Activated naive CD8-positive, alpha-beta T cell treated with anti-CD3 and anti-CD28 coated beads, Interleukin-2, amount 50 U/mL, for 16 hours (primary cell): ENCODE data around the gene SERPINA6.
"Not testable (repeated sequence)": the region's sequence is repeated elsewhere in the genome, so short reads cannot be mapped to it uniquely, and the experiment has no call there.

Experiments used
- DNase-seq: peaks from one replicate; pipeline ENCODE4 v3.0.0-alpha.2; 2020; ENCODE audit warnings: low read depth, low spot score

SERPINA6 gene

DNA sequence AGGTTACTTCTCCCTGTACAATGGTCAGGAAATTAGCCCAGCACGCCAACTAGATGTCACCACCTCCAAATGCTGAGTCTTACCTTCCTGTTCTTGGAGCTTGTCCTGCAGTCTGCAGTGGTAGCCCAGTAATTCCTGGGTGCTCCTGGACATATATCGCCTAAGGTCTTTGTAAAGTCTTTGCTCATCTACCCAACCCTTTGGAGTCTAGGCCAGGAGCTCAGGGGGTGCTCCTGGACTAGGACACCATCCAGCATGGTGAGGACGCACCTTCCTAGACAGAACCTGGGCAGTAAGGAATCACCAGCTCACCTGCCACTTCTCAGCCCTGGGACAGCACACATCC lies 30.6 kb downstream of the SERPINA6 start:
- DNase-seq: no peak

DNA sequence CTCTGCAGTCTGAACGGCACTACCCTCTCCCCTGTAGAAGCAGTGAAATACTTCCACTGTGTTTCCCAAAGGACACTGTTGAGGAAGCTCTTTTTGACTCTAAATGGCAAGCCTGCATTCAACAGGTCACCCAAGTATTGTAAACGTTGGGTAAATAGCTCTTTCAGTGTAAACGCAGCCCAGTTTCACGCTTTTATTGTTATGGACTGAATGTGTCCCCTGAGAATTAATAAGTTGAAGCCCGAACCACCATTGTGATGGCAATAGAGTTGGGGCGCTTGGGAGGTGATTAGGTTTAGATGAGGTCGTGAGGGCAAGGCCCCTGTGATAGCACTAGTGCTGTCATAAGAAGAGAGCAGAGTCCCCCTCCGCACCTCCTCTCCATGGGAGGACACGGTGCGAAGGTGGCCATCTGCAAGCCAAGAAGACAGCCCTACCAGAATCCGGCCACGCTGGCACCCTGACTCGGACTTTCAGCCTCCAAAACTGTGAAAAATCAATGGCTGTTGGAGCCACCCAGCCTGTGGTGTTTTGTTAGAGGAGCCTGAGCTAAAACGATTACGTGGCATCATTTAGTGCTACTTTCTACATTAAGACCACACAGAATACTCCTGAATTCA lies 31.1 kb downstream of the SERPINA6 start:
- no peak for DNase-seq

- no peak for DNase-seq
Observed at GRCh38 chr14:94291159-94291905, 31.8 kb downstream of the SERPINA6 start.

DNA sequence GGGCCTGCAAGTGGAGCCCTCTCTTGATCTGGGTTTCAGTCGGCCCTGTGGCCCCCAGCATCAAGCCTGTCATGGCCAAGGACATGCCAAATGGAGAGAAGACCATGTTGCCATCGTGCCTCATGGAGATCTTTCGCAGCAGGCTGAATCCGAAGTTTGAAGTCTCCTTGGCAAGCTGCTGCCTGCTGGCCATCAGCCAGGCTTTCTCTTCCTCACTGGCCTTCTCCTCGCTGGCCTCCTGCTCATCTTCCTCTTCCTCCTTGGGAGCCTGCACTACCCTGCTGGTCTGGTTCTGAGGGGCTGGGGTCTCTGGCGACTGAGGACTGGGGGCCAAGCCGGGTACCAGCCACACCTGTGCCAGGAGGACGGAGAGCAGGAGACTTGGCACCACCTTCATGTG lies 32.9 kb downstream of the SERPINA6 start:
- no peak for DNase-seq

DNA sequence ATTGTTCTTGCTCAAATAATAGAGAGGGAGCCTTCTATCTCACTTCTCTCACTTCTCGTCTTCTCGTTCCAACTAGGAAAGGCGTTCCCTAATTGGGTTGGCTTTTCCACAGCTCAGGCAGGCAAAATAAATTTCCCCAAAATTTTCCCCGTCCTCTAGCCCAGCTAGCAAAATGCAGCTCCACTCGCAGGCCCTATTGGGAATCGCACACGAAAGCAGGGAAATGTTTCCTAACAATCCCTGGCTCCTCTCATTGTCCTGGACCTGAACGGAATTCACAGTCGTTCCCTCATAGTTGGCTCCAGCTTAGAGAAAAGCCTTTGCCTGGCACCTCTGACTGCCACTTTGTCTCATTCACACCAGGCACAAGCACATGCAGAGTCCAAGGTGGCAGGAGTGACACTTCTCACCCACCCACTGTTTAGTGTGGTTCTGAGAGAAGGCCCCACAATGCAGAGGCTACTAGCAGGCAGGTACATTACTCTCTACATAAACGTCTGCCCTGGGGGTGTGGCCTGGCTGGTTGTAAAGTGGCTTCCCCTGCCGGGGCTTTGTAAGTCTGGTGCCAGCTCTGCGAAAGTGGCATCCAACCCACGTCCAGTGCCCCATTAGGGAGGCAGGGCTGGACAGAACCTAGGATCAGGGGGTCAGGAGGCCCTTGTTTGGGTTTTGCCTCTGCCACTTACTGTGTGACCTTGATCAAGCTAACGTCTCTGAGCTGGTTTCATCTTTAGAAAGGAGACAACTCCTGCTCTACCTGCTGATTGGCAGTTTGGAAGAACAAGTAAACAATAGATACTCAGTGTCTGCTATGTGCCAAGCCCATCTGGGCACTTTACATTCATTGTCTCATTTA lies 34.3 kb downstream of the SERPINA6 start:
- no peak for DNase-seq

DNA sequence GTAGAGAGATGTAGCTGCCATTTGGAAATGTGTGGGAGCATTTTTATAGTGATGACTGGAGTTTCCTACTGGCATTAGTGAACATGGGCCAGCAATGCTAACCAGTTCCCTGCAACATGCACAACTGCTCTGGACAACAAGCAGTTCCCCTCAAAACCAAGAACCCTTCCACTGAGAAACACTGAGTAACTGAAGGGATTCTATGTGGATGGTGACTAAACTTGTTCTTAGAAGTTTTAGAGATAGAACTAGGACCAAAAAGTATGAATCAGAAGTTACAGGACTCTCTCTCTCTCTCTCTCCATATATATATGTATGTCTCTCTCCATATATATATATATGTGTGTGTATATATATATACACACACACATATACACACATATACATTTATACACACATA lies 38.0 kb downstream of the SERPINA6 start:
- no peak for DNase-seq

- no peak for DNase-seq
Observed at GRCh38 chr14:94284221-94284620, 38.9 kb downstream of the SERPINA6 start.

- no peak for DNase-seq
Observed at GRCh38 chr14:94282991-94283723, 40.0 kb downstream of the SERPINA6 start.

DNA sequence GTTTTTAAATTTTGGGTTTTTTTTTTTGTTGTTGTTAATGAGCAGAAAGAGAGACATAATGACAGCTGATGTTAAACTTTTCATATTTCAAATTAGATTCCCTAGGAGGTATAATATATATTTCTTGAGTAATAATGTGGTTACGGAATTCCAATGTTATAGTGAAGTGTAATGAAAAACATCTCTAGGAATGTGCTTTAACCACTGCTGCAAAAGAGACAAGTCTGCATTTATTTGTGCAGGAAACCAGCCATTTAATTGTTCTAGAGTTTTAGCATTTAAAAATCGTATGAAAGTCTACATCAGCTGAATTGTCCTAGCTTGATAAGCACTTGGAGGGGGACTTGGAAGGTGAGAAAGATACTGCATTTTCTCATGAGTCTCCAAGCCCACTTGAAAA lies 44.4 kb downstream of the SERPINA6 start:
- no peak for DNase-seq

- DNase-seq: not testable (repeated sequence)
Observed at GRCh38 chr14:94276898-94277561, 46.1 kb downstream of the SERPINA6 start.

DNA sequence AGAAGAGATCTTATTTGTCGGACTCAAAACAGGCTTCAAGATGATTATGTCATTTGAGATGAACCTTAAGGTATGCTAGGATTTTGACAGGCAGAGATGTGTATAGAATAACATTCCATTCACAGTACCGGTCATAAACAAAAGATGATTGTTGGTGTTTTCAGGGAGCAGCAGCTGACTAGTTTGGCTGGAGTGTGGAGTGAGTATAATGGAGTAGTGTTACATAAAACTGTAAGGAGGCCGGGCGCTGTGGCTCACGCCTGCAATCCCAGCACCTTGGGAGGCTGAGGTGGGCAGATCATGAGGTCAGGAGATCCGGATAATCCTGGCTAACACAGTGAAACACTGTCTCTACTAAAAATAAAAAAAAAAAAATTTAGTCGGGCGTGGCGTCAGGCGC lies 54.0 kb downstream of the SERPINA6 start:
- no peak for DNase-seq

DNA sequence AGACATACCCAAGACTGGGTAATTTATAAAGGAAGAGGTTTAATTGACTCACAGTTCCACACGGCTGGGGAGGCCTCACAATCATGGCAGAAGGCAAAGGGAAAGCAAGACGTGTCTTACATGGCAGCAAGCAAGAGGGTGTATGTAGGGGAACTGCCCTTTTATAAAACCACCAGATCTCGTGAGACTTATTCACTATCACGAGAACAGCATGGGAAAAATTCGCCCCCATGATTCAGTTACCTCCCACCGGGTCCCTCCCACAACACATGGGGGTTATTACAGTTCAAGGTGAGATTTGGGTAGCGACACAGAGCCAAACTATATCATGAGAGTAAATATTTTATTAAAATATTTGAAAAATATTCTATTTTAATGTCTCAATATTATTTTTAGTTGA lies 54.6 kb downstream of the SERPINA6 start:
- not testable (repeated sequence) for DNase-seq

DNA sequence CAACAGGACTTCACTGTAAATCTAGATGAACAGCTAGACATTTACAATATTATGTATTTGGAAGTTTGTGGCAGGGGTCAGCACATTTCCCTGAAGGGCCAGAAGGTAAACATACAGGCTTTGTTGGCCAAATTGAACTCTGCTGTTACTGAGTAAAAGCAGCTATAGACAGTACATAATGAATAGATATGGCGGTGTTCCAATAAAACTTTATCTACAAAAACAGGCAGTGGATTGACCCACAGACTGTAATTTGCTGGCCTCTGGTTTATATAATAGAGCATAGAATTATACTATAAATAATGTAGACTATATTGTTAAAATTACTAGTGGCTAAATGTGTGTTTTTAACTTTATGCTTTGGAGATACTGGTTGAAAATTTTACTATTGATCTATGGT lies 55.8 kb downstream of the SERPINA6 start:
- no peak for DNase-seq

DNA sequence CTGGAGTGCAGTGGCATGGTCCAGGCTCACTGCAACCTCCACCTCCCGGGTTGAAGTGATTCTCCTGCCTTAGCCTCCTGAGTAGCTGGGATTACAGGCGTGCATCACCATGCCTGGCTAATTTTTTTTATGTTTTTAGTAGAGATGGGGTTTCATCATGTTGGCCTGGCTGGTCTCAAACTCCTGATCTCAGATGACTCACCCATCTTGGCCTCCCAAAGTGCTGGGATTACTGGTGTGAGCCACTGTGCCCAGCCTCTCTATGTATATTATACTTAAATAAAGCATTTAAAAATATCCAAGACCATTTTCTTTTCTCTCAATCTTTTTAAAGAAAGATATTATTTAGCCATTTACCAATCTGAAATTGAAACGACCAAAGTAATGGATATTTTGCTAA lies 58.9 kb downstream of the SERPINA6 start:
- DNase-seq: not testable (repeated sequence)
